DMS153 (cell line): ENCODE measurements around the gene ZFP1.
"Not testable (repeated sequence)": the region's sequence is repeated elsewhere in the genome, so short reads cannot be mapped to it uniquely, and the experiment has no call there.

ENCODE experiments used
- DNase-seq: peaks from one replicate; lab custom pipeline; 2025; lab: John Stamatoyannopoulos, UW

The ZFP1 gene

GRCh38 chr16:75204905-75205304 lies 56.6 kb downstream of the ZFP1 start:
- DNase-seq: not testable (repeated sequence)

DNA sequence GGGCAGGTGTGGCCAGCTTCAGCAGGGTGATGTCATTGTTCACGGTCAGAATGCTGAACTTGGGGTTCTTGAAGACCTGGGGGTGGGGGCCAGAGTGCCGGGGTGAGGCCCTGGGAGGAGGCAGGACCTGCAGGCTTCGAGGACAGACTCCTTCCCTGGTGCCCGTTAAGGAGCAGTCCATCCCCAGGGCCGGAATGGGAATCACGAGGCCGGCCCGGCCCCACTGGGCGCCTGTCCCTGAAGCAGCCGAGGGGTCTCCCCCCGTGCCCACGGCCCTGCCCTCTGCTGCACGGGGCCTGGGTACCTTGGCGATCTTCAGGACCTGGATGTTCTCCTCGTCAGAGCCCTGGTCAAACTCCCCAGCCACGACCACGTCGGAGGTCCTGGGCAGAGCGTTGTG lies 57.1 kb downstream of the ZFP1 start:
- DNase-seq: not testable (repeated sequence)

DNA sequence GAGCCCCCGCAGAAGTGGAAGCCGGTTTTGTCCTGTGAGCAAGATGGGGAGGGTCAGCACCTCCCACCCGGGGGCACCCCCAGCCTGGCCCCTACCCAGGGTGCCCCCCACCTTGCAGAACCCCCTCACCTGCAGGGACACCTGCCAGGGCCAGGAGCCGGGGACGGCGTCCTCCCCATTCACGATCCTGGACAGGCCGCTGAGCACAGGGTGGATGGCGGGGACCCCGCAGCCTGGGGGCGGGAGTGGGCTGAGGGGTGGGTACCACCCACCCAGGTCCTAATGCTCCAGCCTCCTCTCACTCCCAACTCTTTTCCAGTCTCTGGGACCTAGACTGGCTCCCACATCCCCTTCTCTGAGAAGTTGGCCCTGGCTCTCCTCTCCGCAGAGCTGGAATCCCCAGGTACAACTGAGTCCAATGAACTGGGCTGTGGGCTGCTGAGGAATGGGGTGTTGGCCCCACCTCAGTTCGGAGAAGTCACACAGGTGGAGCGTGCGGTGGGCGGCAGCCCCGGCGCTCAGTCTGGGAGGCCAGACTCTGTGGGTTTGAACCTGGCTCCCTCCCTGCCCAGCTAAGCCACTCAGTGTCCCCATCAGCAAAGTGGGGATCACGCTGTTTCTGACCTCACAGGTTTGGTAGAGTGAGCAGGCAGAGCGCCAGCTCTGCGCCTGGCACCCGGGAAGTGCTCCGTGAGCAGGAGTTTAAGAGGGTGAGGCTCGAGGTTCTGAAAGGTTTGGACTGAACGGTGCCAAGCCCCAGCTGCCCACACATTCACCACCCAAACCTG lies 57.8 kb downstream of the ZFP1 start:
- not testable (repeated sequence) for DNase-seq

GRCh38 chr16:75206749-75207451 lies 58.6 kb downstream of the ZFP1 start, which contains the start of gene CTRB2:
TSS of gene CTRB2 (minus strand) at chr16:75207161. CDS start at chr16:75207141, 20 bp downstream.
- no peak for DNase-seq

DNA sequence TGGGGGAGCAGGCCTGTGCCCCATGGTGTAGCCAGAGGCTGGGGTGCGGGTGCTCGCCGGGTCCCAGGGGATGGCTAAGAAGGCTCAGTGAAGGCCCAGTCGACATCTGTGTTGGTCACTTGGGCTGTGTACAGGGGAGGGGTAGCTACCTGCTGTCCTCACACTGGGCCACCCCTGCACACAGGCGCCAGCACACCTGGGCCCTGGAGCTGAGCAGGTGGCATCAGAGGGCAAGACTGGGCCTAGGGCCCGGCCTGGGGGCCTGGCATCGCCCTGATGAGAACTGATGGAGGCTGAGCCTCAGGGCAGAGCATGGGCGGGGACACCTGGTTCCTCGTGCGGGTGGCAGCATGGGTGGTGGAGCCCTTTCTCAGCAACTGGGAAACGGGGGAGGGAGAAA lies 59.5 kb downstream of the ZFP1 start:
- DNase-seq: no peak

DNA sequence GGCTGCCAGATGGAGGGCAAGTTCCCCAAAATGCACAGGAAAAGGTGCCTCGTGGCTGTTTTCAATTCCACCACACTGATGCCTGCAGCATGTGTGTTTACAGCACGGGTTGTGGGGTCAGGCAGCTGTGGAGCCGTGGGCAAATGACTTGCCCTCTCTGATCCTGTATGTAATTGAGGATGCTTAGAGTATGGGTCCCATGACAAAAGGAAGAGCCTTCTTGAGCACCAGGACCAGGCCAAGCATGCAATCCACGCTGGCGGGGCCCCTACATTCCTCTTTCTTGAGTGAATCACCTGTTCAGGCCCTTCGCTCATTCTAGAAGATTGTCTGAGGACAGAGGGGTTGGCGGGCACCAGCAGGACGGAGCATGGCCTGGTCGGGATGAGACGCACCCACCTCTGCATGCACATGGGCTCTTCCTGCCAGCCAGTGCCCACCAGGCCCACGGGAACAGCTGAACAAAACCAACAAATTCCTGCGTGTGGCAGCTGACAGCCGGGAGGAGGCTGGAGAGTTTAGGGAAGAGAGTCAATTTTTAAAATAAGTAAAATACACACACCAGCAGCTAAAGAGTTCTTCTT lies 60.0 kb downstream of the ZFP1 start:
- no peak for DNase-seq

GRCh38 chr16:75208861-75209505 lies 60.7 kb downstream of the ZFP1 start:
- no peak for DNase-seq

DNA sequence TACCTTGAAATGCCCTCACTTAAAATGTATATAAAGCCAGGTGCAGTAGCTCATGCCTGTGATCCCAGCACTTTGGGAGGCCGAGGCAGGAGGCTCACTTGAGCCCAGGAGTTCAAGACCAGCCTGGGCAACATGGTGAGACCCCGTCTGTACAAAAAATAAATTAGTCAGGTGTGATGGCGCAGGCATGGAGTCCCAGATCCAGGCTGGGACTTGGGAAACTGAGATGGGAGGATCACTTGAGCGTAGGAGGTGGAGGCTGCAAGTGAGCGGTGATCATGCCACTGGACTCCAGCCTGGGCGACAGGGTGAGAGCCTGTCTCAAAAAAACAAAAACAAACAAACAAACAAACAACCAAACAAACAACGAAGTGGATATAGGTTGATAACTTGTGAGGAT lies 61.2 kb downstream of the ZFP1 start:
- DNase-seq: not testable (repeated sequence)

DNA sequence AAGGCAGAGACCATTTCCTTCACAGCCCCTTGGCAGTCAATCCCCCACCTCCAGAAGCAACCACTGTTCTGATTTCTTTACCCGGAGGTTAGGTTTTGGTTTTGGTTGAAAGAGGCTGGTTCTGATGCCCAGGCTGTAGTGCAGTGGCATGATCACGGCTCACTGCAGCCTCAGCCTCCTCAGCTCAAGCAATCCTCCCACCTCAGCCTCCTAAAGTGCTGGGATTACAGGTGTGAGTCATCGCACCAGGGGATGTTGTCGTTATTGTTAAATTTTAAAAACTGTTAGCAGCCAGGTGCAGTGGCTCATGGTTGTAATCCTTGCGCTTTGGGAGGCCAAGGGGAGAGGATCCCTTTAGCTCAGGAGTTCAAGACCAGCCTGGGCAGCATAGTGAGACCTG lies 61.6 kb downstream of the ZFP1 start:
- no peak for DNase-seq

GRCh38 chr16:75211286-75211685 lies 63.0 kb downstream of the ZFP1 start:
- DNase-seq: not testable (repeated sequence)

DNA sequence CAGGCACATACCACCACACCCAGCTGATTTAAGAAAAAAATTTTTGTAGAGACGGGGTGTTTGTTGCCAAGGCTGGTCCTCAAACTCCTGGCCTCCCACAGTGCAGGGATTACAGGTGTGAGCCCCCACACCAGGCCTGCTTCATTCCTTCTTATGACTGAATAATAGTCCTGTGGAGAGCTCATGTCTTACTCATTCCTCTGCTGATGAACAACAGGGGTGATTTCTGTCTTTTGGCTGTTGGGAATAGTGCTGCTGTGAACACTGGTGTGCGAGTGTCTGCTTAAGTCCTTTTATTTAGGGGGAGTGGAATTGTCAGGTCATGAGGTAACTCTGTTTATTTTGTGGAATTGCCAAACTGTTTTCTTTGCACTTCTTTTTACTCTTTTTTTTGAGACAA lies 67.8 kb downstream of the ZFP1 start:
- no peak for DNase-seq

DNA sequence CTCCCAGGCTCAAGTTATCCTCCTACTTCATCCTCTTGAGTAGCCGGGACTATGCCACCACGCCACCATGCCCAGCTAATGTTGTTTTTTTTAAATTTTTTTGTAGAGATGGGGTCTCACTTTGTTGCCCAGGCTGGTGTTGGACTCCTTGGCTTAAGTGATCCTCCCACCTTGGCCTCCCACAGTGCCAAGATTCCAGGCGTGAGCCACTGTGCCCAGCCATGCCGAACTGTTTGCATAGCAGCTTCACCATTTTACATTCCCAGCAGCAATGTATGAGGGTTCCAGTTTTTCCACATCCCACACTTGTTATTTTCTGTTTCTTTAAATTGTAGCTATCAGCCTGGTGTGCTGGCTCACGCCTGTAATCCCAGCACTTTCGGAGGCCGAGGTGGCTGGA lies 68.3 kb downstream of the ZFP1 start:
- DNase-seq: no peak

DNA sequence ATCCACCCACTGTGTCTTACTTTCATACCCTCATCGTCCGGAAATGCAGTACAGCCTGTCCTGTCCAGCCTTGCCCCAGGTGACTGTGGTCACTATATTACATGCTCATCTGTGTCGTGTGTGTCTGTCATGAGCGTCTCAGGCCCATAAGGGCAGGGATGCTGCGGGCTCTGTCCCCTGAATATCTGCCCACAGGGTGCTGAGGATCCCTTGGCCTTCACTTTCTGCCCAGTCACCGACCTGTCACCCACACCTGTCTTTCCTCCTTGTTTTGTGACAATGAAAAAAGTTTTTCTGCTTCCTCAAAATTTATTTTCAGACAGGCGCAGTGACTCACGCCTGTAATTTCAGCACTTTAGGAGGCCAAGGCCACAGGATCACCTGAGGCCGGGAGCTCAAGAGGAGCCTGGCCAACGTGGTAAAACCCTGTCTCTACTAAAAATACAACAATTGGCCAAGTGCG lies 69.1 kb downstream of the ZFP1 start:
- no peak for DNase-seq

DNA sequence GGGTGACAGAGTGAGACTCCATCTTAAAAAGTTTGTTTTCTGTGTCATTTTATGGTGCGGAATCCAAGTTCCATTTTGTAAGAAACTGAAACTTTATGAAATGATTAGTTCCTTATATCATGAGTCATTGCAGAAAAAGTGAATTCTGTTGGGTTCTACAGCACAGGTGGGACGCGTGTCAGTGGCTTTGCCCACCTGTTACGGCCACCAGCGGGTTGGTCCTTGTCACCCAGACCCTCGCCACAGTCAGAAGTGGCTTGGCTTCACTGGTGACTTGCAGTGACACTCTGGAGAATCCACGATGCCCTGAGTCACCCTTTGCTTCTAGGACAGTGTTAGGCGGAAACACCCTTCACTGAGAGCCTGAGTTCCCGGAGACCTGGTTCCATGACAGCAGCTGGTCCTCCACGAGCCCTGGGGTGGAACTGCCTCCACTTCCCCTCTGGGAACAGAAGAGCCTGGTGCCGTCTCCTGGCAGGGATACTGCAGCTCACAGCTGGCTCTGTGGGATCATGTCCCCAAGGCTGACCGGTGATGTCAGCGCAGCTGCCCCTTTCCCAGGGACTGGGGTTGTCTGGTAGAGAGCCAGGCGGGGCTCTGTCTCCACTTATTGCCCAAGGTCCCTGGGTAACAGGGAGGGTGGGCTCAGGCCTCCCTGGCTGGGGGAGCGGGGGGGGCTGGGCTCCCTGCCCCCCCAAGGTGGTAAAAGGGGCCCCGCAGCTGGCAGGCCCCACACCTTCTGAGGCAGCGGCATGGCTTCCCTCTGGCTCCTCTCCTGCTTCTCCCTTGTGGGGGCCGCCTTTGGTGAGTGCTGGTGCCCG lies 70.1 kb downstream of the ZFP1 start, which contains the start of gene CTRB1:
Gene CTRB1 (plus strand): TSS at position 733 of the 821 bp plus-strand sequence. CDS start 20 bp downstream, at position 753.
- no peak for DNase-seq

DNA sequence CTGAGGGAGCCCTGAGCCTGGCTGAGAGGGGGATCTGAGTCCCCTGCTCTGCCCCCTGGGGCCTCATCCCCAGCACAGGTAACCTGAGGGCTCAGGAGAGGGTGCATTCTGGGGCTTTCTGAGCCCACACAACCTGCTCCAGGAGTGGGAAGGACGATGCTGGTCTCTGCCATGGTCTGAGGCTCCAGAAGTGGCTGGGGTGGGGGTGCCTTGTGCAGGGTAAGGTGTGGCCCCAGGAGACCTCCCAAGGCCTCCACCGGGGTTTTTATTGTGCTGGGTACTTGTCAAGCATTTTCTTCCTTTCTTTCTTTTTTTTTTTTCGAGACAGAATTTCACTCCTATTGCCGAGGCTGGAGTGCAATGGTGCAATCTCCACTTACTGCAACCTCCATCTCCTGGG lies 70.8 kb downstream of the ZFP1 start:
- no peak for DNase-seq

DNA sequence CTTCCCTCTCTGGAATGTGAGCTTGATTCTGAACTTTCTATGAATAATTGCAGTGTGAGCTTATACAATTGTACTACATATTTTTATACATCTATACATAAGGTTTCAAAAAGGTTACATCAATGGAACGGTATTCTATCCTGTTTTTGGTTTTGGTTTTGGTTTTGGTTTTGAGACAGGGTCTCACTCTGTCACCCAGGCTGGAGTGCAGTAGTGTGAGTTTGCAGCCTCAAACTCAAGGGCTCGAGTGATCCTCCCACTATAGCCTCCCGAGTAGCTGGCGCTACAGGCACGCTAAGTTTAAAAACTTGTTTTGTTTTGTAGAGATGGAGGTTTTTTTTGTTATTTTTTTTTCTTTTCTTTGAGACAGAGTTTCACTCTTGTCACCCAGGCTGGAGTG lies 71.5 kb downstream of the ZFP1 start:
- no peak for DNase-seq
